Esophagus squamous epithelium (tissue), 4 donors: Measurements from ENCODE around the gene PTTG1.

ENCODE experiments used
- CTCF ChIP-seq, 6 experiments: fragments of 450-650 bp in 4 of 6; fragments of 200-600 bp in 2 of 6; sonication (generic) in 2 of 6; IDR thresholded peaks; one replicate each; pipeline ENCODE4 v1.5.1; 2016 to 2019; ENCODE audit warnings: antibody characterized with exemption in 6 of 6, mild to moderate bottlenecking in 4 of 6, moderate library complexity in 4 of 6
- POLR2A ChIP-seq, 4 donors: fragments of 450-650 bp; IDR thresholded peaks; one replicate each; pipeline ENCODE4 v1.6.1; 2017; ENCODE audit warnings: antibody characterized with exemption in 4 of 4, mild to moderate bottlenecking in 4 of 4, moderate library complexity in 3 of 4

- TF ChIP-seq CTCF (IDR thresholded peaks at IDR 0.05): no peak
- no peak for TF ChIP-seq POLR2A (IDR thresholded peaks at IDR 0.05)
Observed at GRCh38 chr5:160475864-160476438, 54.3 kb downstream of the PTTG1 start.
